Measurements from ENCODE around the gene ANTXR2. TPM values are rescaled to one million over a fixed set of nuclear protein-coding genes. Genes with fewer than 3 reads are reported as not detected.
"Not testable (repeated sequence)": the region's sequence is repeated elsewhere in the genome, so short reads cannot be mapped to it uniquely, and the experiment has no call there.

ANTXR2 gene
- total RNA-seq, 1 experiment from 2014 or later: 16.7 TPM

DNA sequence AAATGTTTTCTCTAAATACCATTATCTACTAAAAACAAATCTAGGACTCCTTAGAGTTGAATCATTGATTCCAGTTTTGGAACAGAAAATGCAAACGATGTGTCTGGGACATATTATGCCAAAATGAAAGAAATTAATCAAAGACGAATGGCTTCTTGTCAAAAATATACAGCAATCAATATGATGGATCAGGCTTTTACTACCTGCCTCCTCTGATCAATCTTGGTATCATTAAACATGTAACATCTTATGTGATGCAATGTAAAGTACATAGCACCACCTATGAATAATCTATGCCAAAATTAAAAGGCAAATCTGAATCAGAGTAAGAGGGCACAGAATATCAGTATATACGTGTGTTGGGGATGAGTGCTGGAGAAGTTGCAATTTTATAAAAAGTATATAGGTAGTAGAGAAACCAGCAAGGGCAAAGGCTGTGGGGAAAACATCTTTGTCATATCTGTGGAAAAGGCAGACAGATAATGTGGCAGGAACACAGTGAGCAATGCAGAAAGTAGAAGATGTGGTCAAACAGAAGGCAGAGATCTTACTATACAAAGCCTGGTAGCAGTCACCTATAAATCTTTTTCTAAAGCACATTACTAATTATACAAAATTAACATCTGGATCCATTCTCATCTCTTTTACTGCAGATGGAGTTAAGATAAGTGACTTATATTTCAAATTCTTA lies 152.7 kb downstream of the ANTXR2 start:
- DNase-seq (ENCODE audit: low spot score): no peak

DNA sequence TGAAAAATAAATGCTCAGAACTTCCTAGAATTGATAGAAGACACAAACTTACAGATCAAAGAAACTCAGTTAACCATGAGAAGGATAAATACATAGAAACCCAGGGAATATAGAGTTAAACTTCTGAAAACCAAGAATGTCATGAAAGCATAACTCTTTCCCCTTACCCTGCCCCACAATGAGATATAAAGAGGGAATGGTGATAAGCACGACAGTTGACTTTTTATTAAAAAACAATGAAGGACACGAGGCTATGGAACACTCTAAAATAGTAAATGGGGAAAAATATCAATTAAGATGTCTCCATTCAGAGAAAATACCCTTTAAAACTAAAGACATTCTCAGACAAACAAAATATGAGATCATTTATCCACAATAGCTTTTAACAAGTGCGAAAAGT lies 154.7 kb downstream of the ANTXR2 start:
- DNase-seq (ENCODE audit: low spot score): no peak

DNA sequence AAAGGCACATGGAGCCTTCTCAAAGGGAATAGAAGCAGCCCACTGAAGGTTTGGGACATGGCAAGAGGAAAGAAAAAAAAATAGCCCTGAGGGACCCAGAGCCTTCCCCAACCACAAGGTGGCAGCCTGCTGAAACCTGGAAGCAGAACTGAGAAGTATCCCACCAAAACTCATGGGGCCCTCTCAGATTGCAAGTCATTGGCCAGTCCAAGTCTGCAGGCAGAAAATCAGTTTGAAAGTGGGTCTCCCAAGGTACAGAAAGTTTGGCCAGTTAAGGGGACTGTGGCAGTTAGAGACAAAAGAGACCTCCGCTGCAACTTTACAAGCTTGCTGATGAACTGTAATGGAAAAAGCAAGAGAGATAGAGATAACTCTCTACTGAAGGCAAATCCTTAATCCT lies 155.8 kb downstream of the ANTXR2 start:
- peak; percentile 71 for DNase-seq (ENCODE audit: low spot score)

DNA sequence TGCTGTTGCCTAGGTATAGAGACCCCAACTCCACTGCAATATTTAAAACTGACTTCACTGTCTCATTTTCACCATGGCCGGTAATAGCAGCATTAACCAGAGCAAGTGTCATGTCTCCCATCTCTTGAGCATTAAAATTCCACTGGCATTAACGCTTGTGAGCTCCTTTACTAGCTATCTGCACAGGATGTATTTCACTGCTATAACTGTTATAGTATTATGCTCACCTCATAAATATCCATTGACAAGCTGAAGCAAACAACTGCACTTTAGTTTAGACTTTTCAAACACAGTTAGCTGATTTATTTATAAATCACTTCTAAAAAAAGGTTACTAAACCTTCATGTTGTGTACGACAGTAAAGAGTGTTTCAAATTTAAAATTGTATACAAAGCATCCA lies 157.8 kb downstream of the ANTXR2 start:
- no peak for DNase-seq (ENCODE audit: low spot score)

DNA sequence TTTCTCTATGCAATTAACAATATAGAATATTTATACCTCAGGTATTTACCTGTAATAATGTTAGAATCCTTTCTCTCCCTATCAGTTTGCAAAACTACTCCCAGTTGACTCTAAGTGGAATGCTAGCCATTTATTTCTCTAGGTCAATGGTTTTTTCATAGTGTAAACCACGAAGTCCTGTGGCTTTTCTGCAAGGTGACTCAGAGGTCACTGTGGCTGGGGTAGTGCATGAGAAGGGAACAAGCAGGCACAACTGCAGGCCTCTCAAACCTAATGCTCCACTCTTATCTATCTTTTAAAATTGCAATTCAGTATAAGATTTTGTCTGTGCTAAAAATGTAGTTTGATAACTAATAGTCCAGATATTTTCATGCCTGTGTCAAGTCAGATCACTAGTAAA lies 159.4 kb downstream of the ANTXR2 start:
- DNase-seq (ENCODE audit: low spot score): no peak

DNA sequence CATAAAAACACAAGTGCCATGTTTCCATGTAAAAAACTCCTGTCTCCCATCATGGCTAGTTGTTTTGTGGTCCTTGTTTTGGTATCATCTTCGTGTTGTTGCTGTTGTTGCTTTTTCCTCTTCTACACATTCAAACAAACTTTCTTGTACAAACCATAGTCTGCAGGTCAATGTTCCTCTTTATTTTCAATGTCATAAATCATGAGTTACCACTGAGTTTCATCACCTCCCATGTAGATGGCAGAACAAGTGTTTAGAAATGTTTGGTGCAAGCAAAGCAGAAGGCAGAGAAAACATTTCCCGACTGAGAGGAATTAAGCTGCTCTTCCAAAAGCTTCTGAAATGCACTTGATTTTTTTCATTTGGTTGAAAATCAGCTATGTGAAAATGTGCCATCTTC lies 166.0 kb downstream of the ANTXR2 start:
- DNase-seq (ENCODE audit: low spot score): no peak

DNA sequence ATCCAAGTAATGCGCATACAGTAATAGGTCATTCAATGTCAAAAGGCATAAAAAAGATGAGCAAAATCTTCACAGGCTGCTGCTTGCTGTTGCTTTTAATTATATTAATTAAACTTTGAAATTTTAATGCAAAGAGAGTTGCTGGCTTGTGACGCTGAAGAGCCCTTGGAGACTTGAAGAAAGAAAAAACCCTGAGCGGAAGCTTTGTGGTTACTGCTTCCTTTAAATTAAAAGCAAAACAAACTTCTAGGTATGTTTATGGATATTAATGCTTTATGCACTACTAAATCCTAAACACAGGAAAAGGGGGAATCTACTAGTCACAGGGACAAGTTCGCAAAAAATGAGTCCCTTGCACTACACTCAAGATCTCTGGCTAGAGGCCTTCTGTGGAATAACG lies 166.7 kb downstream of the ANTXR2 start:
- no peak for DNase-seq (ENCODE audit: low spot score)

DNA sequence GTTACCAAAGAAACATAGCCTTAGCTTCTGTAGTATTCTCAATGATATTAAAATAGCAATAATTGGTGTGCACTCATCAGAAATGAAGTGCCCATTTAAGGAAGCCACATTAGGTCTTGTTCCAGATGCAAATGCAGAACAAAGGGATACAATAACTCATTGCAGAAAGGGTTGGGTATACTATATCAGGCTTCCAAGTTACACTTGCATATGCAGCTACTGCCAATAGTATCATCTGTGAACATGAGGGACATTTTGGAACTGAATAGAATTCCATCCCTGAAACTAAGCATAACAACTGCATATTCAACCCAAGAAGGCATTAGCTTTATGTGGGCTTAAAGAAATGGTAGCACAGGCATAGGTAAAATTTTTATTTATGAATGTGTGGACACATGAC lies 167.8 kb downstream of the ANTXR2 start:
- DNase-seq (ENCODE audit: low spot score): no peak

DNA sequence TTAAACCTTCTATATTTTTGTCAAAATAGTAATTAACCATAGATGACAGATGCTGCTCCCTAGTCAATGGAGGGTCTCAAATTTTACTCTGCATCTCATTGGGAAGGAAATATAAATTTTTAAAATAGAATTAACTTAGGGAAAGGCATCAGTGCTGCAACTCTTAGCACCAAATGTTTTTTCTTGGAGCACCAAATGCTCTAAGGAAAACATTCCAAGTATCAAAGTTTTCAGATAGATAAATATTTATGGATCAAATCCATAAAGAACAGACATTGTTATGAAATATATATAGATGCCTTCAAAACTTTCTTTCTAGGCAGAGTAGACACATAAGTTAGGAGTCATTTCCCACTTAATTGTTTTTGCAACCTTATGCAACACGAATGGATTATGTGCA lies 168.7 kb downstream of the ANTXR2 start:
- DNase-seq (ENCODE audit: low spot score): no peak

DNA sequence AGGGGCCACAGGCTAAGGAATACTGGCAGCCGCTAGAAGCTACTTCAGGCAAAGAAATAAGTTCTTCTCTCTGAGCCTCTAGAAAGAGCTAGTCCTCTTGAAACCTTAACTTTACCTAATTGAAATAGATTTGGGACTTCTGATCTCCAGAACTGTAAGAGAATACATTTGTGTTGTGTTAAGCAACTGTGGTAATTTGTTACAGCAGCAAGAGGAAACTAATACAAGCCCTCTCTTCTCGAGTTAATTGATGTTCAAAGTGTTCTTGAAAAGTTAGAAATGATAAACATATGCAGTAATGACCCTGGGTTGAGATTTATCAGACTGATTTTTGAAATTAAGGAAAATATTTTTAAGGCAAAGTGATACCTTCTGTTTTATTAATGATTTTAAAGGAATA lies 172.8 kb downstream of the ANTXR2 start:
- DNase-seq (ENCODE audit: low spot score): no peak

DNA sequence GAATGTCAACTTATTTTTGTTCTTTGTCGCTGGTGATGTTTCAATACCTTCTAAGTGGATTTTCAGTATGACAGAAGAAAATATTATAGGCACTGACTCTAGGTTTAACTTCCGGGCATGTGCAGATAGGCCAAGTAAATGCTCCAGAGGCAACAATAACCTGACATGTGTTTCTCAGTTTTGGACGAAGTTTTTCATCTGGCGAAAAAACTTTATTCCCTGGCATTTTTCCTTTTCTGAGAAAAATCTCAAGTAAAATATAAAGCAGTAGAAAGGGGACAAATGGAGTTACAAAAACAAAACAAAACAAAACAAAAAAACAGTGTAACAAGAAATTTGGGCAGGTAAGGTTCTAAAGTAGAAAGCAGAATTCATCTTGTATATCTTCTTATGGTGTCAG lies 173.5 kb downstream of the ANTXR2 start:
- no peak for DNase-seq (ENCODE audit: low spot score)

DNA sequence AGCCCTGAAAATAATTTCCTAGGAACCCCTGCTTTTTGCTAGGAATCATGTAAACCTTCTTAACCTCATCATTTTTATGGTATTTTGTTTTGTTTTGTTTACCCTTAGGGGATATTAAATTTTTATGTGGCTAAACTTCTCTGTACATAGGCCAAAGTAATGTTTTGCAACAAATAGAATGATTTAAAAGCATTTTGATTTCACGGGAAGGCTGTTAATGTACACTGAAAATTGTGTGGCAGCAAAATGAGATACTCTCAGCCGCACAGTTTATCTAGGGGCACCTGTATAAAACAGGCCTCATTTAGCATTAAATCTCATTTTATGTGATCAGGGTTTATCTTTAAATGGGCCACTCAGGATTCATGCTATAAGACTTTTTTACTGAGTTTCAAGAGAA lies 175.0 kb downstream of the ANTXR2 start:
- no peak for DNase-seq (ENCODE audit: low spot score)

DNA sequence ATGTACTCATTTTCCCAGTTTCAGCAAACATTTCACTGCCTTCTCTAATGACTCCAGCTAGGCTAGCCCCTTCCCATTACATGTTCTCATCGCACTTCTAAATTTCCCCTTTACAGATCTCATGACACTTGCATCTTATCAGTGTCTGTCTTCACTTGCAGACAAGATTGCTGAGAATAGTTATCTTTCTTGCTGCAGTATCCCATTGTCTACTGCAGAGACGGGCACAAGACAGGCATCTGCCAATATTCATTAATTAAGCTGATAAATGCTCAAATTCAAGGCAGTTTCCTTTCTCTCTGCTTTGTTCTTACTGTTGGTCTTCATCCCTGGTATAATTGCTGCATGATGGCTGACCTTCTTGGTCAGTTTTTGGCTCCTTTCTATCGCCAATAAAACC lies 175.9 kb downstream of the ANTXR2 start:
- DNase-seq (ENCODE audit: low spot score): no peak

DNA sequence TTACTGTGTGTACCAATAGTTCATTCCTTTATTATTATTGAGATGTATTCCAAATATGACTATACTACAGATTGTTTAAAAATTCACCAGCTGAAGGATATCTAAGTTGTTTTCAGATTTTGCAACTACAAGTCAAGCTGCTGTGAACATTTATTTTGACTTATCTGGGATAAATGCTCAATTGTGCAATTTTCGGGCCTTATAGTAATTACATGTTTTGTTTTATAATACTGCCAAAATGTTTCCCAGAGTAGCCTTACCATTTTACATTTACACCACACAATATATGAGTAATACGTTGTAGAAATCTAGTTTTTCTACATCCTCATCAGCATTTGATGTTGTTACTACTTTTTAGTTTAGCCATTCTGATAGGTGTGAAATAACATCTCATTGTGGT lies 179.6 kb downstream of the ANTXR2 start:
- DNase-seq (ENCODE audit: low spot score): no peak

DNA sequence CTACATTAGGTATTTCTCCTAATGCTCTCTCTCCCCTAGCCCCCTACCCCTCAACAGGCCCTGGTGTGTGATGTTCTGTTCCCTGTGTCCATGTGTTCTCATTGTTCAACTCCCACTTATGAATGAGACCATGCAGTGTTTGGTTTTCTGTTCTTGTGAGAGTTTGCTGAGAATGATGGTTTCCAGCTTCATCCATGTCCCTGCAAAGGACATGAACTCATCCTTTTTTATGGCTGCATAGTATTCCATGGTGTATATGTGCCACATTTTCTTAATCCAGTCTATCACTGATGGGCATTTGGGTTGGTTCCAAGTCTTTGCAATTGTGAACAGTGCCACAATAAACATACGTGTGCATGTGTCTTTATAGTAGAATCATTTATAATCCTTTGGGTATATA lies 184.0 kb downstream of the ANTXR2 start:
- DNase-seq (ENCODE audit: low spot score): not testable (repeated sequence)

DNA sequence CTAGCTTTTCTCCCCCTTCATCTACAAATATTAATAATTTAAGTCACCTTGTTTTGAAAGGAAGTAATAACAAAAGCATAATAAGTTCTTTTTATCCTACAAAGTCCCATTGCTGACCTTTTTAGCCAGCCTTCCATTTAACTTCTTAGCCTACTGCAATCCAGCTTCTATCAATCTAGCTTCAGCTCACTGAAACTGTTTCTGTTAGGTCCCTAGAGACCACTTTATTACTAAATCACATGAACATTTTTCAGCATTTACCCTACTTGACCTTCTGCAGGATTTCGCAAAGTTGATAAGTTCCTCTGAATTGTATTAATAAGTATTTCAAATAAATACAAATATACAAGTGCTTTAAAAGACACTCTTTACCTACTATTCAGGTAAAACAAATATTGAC lies 186.5 kb downstream of the ANTXR2 start:
- no peak for DNase-seq (ENCODE audit: low spot score)

DNA sequence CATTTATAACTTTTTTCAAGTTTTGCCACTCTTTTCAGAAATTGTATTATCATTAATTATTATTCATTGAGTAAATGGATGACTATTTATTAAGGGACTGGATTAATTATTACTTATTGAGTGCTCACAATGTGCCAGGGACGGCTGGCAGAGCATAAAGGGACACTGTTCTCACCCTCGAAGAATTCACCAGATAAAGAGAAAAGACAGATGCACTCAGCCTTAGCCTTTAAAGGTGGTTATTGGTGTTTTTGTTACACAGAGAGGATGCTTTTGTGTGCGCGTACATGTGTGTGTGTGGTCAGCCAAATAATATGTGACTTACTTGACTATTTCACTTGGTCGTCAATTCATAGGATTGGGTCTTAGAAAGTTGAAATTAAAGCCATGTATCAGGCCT lies 187.0 kb downstream of the ANTXR2 start:
- no peak for DNase-seq (ENCODE audit: low spot score)

DNA sequence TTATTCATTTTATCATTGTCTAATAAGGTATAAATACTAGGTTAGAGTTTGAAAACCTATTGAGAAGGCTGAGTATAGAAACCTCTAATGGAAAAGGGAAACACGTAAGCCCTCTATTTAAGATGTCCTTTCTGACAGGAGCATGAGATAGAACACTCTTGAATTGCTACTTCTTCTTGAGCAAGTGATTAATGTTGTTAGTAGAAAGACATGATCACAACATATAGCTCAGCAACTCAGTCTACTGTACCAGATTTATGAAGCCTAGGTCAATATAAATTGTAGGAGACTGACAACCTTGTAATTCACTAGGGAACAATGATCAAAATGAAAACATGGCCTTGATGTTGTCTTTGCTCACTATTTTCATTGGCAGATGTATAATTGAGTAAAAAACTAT lies 189.7 kb downstream of the ANTXR2 start:
- DNase-seq (ENCODE audit: low spot score): no peak

DNA sequence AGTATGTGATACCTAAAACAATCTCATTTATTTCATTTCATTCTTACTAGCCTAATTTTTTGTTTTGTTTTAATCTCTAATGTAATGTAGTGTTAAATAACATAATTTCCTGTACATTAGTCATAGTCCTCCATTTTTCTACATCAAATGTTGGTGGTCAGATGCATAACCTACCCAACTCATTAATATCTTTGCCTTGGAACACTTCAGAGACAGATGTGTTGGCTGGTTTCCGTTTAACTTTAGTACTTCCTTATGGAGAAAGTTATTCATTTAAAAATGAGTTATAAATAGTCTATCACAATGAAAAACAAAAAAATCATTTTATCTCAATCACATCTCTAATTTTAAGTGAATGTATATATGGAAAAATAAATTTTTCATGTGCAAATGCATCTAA lies 190.2 kb downstream of the ANTXR2 start:
- DNase-seq (ENCODE audit: low spot score): no peak

DNA sequence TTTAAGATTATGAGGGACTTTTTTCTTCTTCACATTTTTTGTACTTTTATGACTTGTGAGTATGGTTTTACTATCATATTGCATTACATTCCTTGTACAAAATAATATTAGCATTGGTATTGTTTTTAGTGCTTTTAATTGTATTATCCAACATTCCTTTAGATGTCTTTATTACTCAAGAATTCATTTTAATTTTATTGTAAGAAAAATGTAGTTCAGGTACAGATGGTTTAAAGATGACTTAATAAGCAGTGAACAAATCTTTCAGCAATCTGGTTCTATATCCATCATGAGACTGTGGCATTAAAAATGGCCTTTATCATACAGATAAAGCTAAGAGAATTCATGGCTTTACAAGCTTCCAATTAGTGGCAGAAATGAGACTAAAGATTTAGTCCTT lies 191.6 kb downstream of the ANTXR2 start:
- DNase-seq (ENCODE audit: low spot score): no peak

DNA sequence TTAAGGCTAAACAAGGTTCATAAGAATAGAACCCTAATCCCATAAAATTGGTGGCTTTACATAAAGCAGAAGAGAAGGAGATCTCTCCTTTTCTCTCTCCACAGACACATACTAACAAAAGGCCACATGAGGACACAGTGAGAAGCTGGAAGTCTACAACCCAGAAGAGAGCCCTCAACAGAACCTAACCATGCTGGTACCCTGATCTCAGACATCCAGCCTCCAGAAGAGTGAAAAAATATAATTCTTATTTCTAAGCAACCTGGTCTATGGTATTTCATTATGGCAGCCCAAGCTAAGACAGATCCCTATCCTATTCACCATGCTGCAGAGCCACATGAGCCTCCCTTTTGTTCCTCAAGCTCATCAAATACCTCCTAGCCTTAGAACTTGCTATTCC lies 195.5 kb downstream of the ANTXR2 start:
- DNase-seq (ENCODE audit: low spot score): no peak

DNA sequence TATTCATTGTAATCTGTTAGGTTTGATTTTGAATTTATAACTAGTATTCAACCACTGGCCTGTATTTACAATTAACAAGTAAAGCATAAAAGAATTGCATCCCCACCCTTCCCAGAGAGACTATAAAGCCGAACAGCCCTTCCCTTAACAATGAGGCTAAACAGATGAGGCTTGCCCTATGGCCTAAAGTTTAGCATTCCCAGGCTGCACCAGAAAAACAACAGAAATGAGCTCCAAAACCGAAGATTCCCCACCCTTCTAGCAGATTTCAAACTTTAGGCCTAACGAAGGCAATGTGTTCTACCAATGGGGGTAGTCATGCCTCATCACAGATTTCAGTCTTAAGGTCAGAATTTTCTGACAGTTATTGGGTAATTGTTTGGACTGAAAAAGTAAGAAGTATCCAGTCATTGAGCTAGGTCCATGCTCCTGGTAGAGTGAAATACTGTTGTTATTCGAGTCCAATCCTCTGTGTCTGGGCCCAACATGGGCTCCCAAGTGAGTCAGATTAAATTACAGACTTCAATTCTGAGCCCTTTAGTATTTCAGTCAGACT lies 197.6 kb downstream of the ANTXR2 start:
- no peak for DNase-seq (ENCODE audit: low spot score)

DNA sequence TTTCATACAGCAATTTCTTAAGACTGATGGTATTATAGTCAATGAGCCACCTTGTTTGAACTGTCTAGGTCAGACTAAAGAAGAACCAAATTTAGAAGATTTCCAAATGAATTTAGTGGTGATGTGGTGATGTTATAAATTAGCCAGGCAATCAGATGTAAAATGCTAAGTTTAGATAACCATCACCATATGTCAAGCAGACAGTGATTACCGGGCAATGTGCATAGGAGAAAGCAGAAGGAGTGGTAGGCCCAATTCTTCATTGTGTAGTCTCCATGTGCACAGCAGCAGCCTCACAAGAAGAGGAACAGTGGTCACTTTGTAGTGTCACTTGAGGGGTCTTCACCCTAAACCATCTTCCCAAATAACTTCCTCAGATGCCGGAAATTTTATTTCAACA lies 198.8 kb downstream of the ANTXR2 start:
- no peak for DNase-seq (ENCODE audit: low spot score)

DNA sequence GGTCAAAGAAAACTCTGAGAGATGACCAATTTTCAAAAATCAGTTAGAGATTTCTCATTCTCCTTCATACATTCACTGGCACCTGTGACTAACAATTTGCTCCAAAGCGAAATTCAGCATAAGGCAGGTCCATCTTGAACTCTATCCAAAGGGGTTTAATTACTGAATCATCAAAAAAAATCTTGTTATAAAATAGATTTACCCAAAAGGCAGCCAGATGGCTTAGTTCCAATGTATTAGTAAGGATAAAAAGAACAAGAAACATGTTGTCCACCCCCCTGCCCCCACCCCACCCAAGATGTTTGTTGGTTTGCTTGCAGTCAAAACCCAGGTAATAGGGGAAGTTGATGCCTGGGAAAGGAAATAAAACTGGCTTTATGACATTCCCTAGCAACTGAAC lies 200.3 kb downstream of the ANTXR2 start:
- no peak for DNase-seq (ENCODE audit: low spot score)
